ENCODE measurements around the gene PFN1.

PFN1 gene

DNA sequence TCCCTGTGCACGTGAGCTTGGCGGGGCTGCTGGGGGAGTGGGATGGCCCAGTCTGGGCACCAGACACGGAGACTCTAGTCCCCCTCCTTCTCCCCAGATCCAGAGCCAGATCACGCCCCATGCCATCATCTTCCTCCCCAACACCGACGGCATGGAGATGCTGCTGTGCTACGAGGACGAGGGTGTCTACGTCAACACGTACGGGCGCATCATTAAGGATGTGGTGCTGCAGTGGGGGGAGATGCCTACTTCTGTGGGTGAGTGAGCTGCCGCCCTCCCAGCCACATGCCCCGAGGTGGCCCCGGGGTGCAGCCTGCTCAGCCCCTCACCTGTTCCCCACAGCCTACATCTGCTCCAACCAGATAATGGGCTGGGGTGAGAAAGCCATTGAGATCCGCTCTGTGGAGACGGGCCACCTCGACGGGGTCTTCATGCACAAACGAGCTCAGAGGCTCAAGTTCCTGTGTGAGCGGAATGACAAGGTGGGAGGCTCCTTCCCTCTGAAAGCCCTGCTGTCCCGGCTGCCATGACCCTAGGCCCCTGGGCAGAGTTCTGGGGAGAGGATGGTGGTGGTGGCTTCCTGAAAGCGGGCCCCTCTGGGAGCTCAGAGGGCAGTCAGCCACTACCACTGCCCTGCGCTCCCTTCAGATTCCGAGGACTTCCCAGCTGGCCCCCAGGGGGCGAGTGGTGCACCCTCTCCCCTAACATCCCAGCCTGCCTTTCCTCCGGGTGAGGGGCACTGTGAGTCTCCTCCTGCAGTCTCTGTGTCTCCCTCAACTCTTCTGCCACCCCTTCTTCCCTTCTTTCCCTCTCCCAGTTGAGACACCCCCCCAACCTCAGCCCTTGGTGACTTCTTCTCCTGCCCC is 51.8 kb downstream of the PFN1 start:
- no peak for DNase-seq (ENCODE audit: low read depth in 2 of 2)

DNA sequence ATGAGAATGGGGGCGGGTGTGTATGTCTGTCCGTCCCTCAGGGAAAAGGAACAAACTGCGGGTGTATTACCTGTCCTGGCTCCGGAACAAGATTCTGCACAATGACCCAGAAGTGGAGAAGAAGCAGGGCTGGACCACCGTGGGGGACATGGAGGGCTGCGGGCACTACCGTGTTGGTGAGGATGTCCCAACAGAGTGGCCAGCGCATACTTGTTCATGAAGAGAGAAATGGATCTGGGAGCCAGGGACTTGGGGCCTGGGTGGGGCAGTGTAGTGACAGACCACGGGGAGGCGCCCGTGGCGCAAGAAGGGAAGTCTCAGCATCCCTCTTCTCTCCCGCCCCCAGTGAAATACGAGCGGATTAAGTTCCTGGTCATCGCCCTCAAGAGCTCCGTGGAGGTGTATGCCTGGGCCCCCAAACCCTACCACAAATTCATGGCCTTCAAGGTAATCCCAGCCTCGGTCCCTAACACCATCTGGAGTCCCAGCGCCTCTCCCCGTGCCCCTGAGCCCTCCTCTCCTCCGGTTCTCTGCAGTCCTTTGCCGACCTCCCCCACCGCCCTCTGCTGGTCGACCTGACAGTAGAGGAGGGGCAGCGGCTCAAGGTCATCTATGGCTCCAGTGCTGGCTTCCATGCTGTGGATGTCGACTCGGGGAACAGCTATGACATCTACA is 52.5 kb downstream of the PFN1 start:
- no peak for DNase-seq (ENCODE audit: low read depth in 2 of 2)

Data from activated CD4-positive, alpha-beta T cell treated with anti-CD3 and anti-CD28 coated beads for 24 hours (primary cell).